Measurements from ENCODE around the gene SLC34A3. TPM values are rescaled to one million over a fixed set of nuclear protein-coding genes. Genes with fewer than 3 reads are reported as not detected.
A peak's percentile ranks its signal among the peaks of the same experiment; 100 is the strongest.

The SLC34A3 gene
- total RNA-seq (2022), result not detected in 2 replicates
- not detected for Bru-seq, nascent RNA
- percentile 11 among the genes with signal in this experiment for BruChase-seq, experiment 1, labeled RNA remaining after a 6-hour chase
- BruChase-seq, experiment 2, labeled RNA remaining after a 2-hour chase, result not detected
- long read RNA-seq, partial matches to known transcripts, result 0 of 4 reads
- long read RNA-seq, other reads (novel, unspliced or antisense), result 4 of 4 reads

- Mint-ChIP-seq H3K9me3 (ENCODE audit: unreplicated experiment) (no peaks in the 10 kb centered on the region), H3K4me1 (ENCODE audit: insufficient read depth, unreplicated experiment) (peaks cover 15% of the 10 kb centered on the region), H3K27ac (ENCODE audit: low read depth, unreplicated experiment) (no peak within 1 kb of the TSS), H3K4me3 (ENCODE audit: unreplicated experiment) (no peak within 1 kb of the TSS), H3K27me3 (ENCODE audit: insufficient read depth, unreplicated experiment) (no peaks in the 10 kb centered on the region), H3K36me3 (ENCODE audit: insufficient read depth, unreplicated experiment) (peaks cover 7% of the 10 kb centered on the region)
- ChIA-PET POLR2A (interaction anchor here (0.8 kb wide), 1 partner anchor 10 kb away, joined by 3 read pairs; the partner anchor contains the start of gene TUBB4B), CTCF (interaction anchor here (0.7 kb wide), 1 partner anchor 67 kb away, joined by 3 read pairs; no protein-coding TSS in a partner anchor)
- intact Hi-C loops (cut with micrococcal nuclease), result no loop called here
- no TSS peak for BruUV-seq (replicated peaks)
- TF ChIP-seq, protein P1, sequence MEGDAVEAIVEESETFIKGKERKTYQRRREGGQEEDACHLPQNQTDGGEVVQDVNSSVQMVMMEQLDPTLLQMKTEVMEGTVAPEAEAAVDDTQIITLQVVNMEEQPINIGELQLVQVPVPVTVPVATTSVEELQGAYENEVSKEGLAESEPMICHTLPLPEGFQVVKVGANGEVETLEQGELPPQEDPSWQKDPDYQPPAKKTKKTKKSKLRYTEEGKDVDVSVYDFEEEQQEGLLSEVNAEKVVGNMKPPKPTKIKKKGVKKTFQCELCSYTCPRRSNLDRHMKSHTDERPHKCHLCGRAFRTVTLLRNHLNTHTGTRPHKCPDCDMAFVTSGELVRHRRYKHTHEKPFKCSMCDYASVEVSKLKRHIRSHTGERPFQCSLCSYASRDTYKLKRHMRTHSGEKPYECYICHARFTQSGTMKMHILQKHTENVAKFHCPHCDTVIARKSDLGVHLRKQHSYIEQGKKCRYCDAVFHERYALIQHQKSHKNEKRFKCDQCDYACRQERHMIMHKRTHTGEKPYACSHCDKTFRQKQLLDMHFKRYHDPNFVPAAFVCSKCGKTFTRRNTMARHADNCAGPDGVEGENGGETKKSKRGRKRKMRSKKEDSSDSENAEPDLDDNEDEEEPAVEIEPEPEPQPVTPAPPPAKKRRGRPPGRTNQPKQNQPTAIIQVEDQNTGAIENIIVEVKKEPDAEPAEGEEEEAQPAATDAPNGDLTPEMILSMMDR (IDR thresholded peaks at IDR 0.05; ENCODE audit: unreplicated experiment), result no peak
- DNase-seq (ENCODE audit: unreplicated experiment), result no peak
Measured at GRCh38 chr9:137230705-137231371, at the start of gene SLC34A3. TSS of gene SLC34A3 (plus strand) at chr9:137230901. CDS start at chr9:137231703, 802 bp downstream.

DNA sequence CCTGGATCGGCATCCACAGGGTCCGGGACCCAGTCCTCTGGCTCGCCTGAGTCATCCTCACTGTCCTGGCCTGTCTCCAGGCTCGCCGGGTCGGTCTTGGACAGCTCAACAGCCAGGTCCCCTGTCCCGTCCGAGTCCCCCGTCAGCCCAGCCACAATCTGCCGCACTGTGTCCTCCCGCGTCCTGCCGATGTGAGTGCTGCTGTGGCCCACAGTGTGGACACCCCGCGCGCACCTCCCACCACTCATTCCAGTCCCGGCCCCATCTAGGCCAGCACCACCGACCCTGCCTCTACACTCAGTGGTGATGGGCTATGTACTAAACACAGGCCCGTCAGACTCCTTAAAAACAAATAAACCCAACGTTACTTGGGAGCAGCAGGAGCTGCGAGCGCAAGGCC lies 49.0 kb upstream of the SLC34A3 start:
- H3K4me1 Mint-ChIP-seq (ENCODE audit: insufficient read depth, unreplicated experiment), result peaks cover under 1% of the 10 kb centered on the region
- TF ChIP-seq, protein P1 (IDR thresholded peaks at IDR 0.05; ENCODE audit: unreplicated experiment), result no peak
- POLR2A ChIA-PET, result interaction anchor here (0.6 to 2.0 kb wide), 2 partner anchors 8 to 52 kb away, joined by 3 to 6 read pairs; no protein-coding TSS in a partner anchor

DNA sequence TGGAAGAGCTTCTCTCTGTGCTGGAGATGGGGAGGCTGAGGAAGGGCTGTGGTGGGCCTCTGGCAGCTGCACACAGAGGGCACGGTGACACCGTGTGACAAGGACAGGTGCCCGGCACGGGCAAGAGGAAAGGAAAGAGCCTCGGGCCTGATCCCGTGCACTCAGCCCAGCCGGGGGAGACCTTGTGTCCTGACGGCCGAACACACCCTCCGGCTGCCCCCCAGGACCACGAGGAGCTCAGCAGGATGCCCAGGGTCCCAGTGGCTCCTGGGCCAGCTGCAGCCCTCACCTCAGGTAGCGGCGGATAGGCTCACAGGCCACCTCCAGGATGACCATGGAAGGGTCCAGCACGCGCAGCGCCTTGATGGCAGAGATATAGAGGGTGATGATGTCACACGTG lies 47.9 kb upstream of the SLC34A3 start:
- CTCF ChIA-PET, result interaction anchor here (0.6 kb wide), 1 partner anchor 92 kb away, joined by 4 read pairs; no protein-coding TSS in a partner anchor
- POLR2A ChIA-PET, result interaction anchor here (1.0 kb wide), 1 partner anchor 18 kb away, joined by 3 read pairs; no protein-coding TSS in a partner anchor
- TF ChIP-seq, protein P1 (IDR thresholded peaks at IDR 0.05; ENCODE audit: unreplicated experiment), result no peak
- no peak overlapping the region for H3K27ac Mint-ChIP-seq (ENCODE audit: low read depth, unreplicated experiment)
- peaks cover 25% of the 10 kb centered on the region for H3K36me3 Mint-ChIP-seq (ENCODE audit: insufficient read depth, unreplicated experiment)
- no TSS peak for BruUV-seq (replicated peaks)
- no peaks in the 10 kb centered on the region for H3K27me3 Mint-ChIP-seq (ENCODE audit: insufficient read depth, unreplicated experiment)
- peaks cover 4% of the 10 kb centered on the region for H3K4me1 Mint-ChIP-seq (ENCODE audit: insufficient read depth, unreplicated experiment)
- no peaks in the 10 kb centered on the region for H3K9me3 Mint-ChIP-seq (ENCODE audit: unreplicated experiment)
- no peak for DNase-seq (ENCODE audit: unreplicated experiment)
- intact Hi-C loops (cut with micrococcal nuclease), result no loop called here
- H3K4me3 Mint-ChIP-seq (ENCODE audit: unreplicated experiment), result no peak overlapping the region

More for the DNA sequence above, 49.0 kb upstream of the SLC34A3 start:
- no peaks in the 10 kb centered on the region for H3K27me3 Mint-ChIP-seq (ENCODE audit: insufficient read depth, unreplicated experiment)
- DNase-seq (ENCODE audit: unreplicated experiment), result no peak
- H3K4me3 Mint-ChIP-seq (ENCODE audit: unreplicated experiment), result no peak overlapping the region
- no peaks in the 10 kb centered on the region for H3K9me3 Mint-ChIP-seq (ENCODE audit: unreplicated experiment)
- CTCF ChIA-PET, result interaction anchor here (0.6 kb wide), 1 partner anchor 64 kb away, joined by 3 read pairs; no protein-coding TSS in a partner anchor
- intact Hi-C loops (cut with micrococcal nuclease), result no loop called here
- BruUV-seq (replicated peaks), result no TSS peak
- H3K36me3 Mint-ChIP-seq (ENCODE audit: insufficient read depth, unreplicated experiment), result peaks cover 25% of the 10 kb centered on the region
- H3K27ac Mint-ChIP-seq (ENCODE audit: low read depth, unreplicated experiment), result no peak overlapping the region

DNA sequence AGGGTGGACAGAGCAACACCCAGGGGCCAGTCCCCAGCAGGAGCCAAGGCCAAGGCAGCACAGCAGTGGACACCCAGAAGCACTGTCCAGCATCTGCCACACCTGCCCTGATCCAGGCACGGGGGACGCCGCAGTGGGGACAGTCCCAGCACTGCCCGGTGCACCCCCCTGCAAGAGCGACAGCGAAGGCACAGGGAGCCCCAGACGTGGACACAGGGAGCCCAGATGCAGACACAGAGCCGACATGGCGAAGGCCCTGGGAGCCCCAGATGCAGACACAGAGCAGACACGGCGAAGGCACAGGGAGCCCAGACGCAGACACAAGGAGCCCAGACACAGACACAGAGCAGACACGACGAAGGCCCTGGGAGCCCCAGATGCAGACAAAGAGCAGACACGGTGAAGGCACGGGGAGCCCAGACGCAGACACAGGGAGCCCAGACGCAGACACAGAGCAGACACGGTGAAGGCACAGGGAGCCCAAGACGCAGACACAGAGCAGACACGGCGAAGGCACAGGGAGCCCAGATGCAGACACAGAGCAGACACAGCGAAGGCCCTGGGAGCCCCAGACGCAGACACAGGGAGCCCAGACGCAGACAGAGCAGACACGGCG lies 46.6 kb upstream of the SLC34A3 start:
- intact Hi-C loops (cut with micrococcal nuclease), result no loop called here
- TF ChIP-seq, protein P1 (IDR thresholded peaks at IDR 0.05; ENCODE audit: unreplicated experiment), result no peak
- Mint-ChIP-seq H3K4me3 (ENCODE audit: unreplicated experiment) (no peak overlapping the region), H3K27me3 (ENCODE audit: insufficient read depth, unreplicated experiment) (no peaks in the 10 kb centered on the region), H3K4me1 (ENCODE audit: insufficient read depth, unreplicated experiment) (peaks cover 7% of the 10 kb centered on the region), H3K36me3 (ENCODE audit: insufficient read depth, unreplicated experiment) (peaks cover 21% of the 10 kb centered on the region), H3K27ac (ENCODE audit: low read depth, unreplicated experiment) (no peak overlapping the region), H3K9me3 (ENCODE audit: unreplicated experiment) (no peaks in the 10 kb centered on the region)
- no TSS peak for BruUV-seq (replicated peaks)
- no peak for DNase-seq (ENCODE audit: unreplicated experiment)
- POLR2A ChIA-PET, result interaction anchor here (1.0 kb wide), 1 partner anchor 17 kb away, joined by 3 read pairs; no protein-coding TSS in a partner anchor
- CTCF ChIA-PET, result no interaction called here

All from MCF 10A (cell line).